Stimulated activated CD4-positive, alpha-beta T cell treated with anti-CD3 and anti-CD28 coated beads, Interleukin-12 subunit alpha, Interleukin-12 subunit beta, amount 100 ng/mL, for 24 hours (primary cell): ENCODE data around the gene EFNA5.

Experiments
- DNase-seq, 2 experiments: peaks; one replicate each; pipeline ENCODE4 v3.0.0-alpha.2; 2020; ENCODE audit warnings: low read depth in 2 of 2

EFNA5 gene

DNA sequence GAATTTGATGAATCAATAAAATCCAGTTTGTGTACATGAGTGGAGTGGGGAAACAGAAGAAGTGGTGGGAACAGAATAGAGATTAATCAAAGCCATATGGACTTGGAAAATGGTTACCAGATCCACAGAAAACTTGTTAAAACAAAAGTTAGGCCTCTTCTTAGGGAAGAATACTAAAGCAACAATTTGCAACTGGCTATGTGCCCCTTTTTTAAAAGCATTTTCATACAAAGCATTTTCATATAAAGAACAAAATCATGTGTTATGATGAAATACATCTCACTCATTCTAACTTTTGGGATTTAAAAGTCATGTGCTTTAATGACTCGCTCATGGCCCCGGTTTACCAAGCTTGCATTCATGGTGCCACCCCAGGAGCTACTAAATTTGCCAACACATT is 276.9 kb downstream of the EFNA5 start:
- no peak for DNase-seq

DNA sequence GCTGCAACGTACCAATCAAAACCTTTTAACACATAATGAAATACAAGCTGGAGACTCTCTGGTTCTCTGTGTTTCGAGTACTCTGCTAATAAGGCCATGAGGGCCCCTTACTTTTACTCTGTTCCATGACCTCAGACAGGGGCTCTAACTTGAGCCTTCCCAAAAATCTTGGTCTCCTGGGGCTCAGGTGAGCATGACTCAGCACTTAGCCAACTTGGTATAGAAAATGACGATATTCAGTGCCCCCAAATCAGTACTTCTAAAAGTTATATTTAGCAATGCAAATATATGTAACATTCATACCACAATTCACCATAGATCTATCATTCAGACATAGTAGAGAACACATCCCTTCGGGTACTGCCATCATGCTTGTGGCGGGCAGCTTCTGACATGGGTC is 278.9 kb downstream of the EFNA5 start:
- no peak for DNase-seq

DNA sequence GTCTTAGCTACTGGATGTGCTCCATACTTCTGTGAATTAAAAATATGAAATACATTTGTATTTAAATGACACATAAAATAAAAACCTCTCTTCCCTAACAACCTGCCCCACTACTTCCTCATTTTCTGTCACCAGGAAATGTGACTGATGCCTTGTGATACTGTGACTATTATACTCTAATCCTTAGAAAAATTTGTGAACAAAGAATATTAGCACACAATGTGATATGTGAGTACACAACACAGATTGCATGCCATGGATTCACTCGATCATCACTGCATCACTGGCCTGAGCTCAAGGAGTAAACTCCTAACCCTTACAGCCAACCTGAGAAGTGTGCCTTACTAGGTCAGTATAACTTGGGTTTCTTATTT is 281.0 kb downstream of the EFNA5 start:
- DNase-seq = no peak

DNA sequence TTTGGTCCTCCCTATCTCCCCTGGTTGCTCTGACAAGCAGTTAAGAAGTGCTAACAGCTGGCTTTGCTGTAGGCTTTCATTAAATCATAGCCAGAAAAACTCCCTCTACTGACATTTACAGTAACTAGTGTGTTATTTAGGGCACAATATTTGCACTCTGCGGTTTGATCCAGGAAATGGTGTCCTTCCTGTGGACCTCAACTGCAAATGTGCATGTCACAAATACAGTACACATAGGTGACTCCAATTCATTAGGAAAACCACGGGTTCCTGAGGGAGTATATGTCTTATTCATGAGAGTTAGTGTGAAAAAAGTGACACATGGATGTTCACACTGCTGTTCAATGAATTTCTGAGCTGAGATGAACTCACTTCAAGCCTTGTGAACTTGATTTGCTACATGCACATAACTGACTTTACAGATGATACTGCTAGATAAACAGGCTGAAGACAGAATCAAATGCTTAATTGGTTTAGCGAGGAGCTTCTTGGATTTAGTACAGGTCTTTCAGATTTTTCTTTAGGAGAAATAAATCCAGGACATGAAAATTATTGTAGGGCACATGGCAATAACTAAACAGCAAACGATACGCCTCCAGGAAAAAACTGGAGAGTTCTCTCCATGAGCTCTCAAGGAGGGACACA is 281.5 kb downstream of the EFNA5 start:
- DNase-seq = no peak

DNA sequence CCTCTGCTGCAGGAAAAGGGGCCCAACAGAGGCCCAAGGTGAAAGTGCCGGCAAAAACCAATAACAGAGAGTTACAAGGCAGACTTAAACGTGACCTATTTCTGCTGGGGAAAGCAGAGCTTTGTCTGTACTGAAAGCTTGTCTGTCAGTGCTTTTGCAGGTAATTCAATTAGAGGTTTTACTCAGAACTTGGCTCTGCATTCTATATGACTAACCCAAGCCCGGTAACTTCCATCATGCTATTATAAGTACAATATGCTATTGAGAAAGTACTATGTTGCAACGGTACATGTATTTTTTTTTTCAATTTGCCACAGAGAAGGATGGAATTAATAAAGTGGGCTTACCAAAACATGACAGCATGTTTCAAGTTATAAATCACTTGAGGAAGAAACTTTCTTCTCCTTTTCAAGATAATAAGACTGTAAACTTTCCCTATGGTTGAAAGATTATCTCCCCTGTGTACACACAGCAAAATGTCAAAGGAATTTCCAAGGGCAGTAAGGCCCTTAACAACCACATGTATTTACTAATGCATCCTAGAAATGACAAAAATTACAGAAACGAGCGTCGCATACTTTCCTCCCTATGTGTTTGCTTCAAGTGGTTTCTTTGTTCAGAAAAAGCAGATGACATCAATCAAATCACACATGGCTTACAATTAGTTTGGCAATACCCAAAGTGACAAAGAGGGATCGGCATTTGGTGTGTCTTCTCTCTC is 282.4 kb downstream of the EFNA5 start:
- DNase-seq = no peak

DNA sequence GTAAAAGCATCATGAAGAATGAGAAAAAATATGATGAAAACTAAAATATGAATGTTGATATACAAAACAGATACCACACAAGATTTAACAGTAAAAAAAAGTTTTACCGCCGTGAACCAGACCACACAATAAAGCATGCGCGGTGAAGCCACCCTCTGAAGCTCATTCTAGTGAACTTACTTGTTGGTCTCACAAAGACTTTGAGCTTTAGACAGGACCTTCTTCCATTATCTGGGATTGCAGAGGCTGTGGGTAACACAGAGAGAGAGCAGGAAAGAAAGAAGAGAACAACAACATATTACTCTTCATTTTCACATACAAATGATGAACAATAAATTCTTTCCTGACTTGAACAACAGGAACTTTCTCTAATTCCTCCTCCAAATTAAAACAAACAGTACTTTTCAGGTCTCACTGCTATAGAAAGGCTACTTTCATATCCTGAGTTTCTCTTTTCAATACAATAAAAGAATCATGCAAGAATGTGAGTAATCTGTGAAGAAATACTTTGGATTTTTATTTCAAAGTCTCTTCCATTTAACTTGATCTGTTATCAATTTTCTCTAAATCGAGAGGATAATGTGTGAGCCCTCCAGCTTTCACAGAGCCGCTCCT is 283.1 kb downstream of the EFNA5 start:
- DNase-seq = no peak

DNA sequence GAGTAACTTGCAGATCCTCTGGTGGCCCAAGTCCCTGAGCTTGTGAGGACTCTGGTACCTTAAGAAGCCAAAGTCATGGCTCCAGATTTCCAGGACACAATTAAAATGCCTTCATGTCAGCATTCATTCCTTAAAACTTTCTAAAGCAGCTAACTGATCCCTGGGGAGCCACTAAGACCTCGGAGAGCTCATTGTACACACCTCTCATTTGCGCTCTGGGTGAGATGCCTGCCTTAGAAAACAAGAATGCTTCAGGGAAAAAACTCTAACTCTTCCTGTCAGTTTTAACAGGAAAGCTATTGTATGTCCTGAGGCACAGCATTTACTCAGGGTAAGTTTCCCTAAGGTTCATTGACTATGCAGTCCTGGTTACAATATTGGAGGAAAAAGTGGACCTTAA is 285.0 kb downstream of the EFNA5 start:
- DNase-seq = no peak

DNA sequence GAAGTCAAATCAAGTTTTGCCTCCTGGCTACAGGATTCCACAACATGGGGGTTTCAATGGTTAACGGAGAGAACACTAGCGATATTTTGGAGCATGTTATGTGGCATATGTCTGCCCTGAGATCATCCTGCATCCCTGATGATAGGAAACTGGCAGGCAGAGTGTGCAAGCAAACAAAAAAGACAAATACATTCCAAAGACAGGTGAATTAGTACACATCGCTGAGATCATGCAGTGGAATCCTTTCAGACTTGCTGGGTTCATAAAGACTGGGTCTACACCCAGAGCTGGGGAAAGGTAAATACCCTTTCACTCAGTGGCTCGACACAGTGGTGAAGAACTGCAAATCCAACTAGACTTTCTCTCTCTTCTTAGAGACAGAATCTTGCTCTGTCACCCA is 286.5 kb downstream of the EFNA5 start:
- no peak for DNase-seq

DNA sequence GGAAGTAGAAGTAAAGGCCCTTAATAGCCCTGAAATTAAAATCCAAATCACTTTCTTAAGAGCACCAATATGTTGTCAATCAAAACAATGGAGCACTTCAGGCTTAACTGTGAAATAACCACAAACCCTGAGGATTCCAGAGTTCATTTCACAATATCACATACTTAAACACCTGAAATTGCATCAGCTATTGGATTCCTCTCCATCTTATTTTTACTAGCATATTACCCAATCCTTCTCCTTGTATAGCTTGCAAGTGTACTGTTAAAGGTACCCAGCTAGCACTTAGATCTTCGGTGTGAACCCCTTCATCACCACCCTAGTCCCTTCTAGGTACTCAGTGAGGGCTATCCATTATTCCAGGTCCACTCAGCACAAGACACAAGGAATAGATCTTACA is 287.3 kb downstream of the EFNA5 start:
- no peak for DNase-seq

DNA sequence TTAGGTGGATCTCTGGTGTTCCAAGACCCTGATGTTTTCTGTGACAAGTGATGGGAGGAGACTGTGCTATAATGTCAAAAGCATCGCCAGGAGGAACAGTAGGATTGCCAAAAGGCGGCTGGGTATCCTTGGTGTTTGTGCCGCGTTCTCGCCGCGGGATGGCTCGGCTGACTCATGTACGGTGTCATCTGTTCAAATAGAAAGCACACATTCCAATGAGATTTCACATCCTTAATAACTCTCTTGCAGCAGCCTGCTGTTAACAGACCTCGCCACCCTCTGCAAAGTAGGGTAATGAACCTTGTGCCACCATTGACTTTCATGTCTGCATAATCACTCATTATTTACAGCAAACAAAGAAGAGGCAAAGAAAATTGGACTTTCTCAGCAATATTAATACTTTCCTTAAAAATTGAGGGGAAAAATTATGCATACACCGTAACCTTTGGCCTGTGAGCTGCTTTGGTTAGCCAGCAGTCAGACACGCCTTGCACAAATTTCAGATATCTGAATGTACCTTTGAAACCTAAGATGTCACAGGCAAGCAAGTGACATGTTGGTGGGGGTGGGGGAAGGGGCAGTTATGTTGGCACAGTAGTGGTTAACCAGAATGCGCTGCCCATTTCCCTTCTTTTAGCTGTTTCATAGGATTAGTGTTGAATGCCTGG is 289.4 kb downstream of the EFNA5 start:
- no peak for DNase-seq

DNA sequence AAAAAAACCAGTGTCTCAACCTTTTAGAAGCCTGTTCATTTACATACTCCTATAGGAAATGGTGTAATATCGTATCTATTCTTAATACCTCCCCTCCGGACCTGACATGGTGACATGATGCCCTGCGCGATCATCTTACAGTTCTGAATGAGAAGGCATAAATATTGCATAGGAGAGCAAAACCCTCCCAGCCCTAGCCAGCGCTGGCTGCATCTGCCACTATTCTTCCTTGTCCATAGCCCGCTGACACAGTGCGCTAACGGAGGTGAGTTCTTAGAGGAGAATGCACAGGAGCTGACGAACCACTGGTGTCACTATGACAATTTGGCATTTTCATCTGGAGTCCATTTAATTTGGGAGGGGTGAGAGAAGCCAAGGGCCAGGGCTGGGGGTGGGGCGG is 290.1 kb downstream of the EFNA5 start:
- no peak for DNase-seq

DNA sequence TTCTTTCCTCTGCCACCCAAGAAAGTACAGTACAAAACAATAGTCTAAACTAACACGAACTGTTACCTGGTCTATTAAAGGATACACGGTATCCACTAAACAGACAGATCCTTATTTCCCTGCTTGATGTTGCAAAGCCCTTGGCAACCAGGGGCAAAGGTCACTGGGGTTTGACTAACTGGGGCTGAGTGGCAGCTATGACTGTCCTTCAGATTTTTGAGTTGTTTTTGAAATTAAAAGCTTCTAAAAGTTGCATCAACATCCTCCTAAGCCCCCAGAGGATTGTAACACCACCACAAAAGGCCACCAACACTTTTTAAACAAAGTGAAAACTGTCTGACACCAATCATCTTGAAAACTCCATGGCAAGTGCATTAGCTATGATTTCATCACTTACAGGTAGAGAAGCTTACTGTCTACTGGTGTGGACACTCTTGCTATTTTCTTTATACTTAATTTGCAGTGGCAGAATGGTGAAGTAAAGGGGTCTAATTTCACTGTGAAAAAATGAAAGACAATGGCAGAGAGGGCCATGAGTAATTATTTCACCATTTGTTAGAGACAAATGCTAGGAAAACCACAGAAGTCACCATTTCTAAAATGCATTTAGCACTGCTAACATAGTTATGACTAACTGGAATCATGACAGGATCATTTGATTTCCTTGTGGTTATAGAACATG is 292.4 kb downstream of the EFNA5 start:
- DNase-seq = no peak

DNA sequence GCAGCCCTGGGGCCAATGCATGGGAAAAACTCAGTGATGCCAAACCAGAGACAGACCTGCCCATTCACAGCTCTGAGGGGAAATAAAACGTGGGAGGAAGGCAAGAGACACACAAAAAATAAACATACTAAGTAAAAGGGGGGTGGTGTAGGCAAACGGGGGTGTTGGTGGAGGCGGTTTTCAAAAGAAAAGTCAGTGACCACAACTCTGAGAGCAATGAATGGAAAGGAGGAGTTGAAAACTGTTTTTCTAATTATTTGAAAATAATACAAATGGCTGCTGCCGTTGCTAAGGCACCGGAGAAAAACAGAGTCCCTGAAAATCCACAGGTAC is 293.5 kb downstream of the EFNA5 start:
- no peak for DNase-seq

DNA sequence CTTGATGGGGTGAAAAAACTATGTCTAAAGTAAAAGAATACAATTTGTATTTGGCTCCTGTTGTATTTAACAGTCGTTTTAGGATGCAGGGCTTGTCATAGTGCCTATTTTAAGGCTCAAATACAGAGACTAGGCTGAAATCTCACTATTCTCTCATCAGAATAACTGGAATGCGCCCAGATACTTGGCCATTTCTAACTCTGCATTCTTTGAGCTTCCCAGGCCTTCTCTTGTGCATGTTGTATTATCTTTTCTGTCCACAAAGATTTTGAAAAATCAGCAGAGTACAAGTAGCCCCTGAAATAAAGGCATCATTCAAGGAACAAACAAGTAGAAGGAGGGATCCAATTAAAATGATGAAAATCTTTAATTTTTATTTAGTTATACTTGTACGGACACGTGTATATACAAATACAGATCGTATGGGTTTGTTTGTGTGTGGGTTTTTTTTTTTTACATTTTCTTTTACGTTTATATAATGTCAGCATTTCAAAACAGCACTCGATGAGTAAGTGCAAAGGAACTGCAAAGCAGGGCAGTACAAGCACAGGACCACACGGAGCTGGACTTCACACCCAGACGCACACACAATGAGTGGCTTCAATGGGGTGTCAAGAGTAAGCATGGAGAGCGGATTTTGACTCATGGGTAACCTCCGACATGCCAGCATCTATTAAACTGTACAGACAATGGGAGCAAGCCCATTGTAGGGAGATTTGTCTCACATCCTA is 294.0 kb downstream of the EFNA5 start:
- no peak for DNase-seq

DNA sequence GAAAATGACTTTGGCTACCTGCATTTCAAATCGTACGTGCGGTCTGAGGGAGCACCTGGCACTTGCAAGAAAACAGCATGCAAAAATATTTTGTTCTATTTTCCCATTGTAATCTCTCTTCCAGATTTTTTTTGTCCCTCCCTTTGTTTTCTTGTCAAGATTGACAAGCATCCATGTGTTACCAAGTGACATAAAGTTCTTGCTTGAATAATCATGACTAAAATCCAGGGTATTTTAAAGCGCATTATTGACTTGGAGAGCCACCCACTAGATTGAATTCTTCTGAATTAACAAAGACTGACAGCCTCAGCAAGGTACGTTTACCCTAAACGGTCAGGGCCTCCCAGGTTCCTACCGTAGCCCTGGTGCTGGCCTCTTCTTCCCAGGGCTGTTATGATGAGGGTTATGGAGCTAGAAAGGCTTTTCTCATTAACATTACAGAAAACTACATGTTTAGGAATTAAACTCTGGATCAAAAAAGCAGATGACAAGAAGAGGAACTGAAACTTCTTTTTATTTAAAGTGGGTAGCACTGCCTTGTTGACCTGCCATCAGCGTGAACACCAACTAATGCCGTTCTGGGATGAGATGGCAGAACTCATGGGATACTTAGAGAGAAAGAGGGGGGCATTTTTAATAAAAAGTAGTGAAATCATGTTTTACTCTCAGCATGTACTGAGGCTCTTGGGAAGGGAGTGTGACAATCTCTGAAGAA is 297.0 kb downstream of the EFNA5 start:
- no peak for DNase-seq

DNA sequence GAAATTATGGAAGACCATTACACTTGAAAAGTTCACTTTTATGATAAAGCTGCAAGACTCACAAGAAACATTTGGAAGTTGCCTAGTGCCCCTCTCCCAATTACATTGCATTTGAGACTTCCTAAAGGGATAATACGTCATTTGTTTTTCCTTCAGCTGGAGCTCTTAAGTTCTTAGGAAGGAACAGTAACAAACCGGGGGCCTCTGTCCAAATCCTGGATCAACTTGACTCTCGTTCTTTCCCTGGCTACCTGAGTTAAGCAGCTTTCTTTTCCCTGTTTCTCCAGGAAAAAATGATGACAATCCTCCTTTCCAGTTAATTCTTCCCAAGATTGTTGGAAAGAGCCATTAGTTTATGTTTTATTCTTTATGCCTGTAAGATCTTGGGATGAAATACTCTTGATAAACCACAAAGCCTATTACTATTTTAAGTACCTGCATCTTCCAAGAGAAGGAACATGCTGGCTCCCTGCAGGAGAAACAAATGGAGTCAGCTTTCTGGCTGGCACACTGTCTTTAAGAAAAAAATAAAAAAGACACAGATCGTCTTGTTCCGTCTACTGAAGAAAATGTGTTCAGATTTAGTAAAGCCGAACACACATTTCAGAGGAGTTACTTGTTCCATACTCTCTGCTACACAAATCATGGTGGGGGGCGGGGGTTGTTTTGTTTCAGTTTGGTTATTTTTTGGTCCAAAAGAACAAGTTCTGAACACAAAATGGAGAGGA is 297.9 kb downstream of the EFNA5 start:
- no peak for DNase-seq

DNA sequence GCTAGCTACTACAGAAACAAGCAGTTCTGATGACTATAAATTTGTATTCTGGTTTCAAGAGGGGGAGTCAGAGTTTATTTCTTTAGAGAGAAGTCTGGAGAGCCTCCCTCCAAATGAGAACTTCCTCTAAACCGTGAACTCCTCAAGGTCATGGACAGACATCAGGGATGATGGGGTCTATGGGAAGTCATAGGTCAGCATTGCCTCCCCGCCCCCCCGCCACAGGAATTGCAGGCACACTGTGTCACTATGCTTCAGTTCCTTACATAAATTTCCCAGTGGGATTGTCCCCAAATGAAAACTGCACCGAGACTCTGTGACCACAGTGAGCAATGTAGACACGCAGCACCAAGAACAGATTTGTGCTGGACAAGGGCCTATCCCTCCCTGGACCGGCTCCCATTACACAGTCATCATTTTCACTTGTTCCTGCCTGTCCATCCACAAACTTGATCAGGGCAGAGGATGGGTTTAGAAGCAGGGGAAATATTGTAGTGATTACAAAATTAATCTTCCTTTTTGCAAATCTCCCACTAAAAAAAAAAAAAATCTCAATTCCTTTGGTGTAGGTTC is 300.3 kb downstream of the EFNA5 start:
- no peak for DNase-seq

DNA sequence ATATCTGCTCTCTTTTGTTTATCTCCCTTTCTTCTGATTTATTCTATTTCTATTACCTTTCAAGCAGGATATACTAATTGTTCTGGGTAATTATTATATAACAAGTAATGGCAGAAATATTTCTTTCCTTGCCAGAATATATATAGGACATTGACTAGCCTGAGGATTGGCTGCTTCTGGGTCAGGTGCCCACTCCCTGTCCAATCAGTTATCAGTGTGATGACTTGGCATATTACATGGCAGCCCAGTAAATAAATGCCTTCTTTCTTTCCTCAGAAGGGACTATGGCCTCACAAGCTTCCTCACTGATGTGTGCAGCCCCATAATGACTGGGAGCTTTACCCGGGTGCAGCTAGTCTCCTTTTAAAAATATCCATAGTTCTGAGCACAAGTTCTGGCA is 301.1 kb downstream of the EFNA5 start:
- DNase-seq = no peak

DNA sequence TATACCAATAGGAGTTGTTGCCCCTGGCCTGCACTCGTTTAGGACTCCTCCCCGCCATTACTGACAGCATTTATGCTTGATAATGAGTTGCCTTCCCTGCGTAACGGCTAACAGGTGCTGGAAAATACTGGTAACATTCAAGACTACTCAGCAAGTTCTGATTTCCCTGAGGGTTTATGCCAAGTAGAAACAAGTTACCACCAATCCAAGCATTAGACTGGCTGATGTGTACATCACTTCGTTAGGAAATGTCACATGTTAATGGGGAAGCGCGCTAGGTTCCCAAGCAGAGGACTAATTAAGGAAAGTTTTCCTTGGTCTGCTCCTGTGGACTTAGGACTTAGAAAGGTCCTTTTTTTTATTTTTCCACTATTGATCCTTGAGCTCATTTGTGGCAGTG is 302.1 kb downstream of the EFNA5 start:
- no peak for DNase-seq

DNA sequence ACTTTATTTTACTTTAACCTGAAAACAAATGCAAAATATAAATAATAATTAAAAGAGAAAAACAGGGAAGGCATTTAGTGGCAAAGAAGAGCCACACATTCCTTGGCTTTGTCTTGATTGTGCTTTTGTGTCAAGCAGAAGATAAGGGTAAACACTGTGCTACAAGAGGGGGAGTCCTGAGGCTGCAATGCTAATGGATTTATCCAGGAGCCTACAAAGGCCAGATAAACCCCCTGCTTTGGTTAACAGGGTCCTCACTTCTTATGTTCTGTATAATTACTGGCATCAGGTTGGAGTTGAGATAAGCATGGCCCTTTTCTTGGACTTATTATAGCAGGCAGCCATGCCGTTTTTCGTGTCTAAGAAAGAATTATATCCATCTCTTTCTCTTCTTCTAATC is 302.8 kb downstream of the EFNA5 start:
- no peak for DNase-seq
